Measurements from ENCODE around the gene SLC27A3.

The SLC27A3 gene

DNA sequence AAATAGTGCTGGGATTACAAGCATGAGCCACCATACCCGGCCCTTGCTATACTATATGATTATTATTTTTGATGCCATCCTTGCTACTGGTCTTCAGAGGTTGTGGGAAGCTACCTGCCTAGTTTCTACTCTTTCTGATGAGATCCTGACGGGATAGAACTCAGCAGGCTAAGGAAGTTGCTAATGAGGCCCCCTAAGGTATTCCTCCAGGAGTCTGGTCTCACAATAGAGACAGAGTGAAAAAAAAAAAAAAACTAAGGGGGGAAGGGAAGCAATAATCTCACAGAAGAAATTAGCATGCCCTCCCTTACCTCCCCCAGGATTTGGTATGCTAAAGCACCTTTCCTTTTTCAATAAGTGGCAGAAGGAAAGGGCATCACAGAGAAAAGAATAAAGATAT lies 29.8 kb upstream of the SLC27A3 start:
- Histone ChIP-seq H3K4me3 (ENCODE audit: low read length in 2 of 2) (no peak overlapping the region), H3K27ac (ENCODE audit: low read length) (no peak overlapping the region), H3K4me1 (ENCODE audit: control insufficient read depth, insufficient read depth, low read length) (peaks cover 18% of the 10 kb centered on the region), H3K27me3 (ENCODE audit: control insufficient read depth in 1 of 2, insufficient read depth in 2 of 2, low read length in 2 of 2) (no peaks in the 10 kb centered on the region), H3K9me3 (ENCODE audit: control insufficient read depth in 2 of 2, low read length in 2 of 2) (no peaks in the 10 kb centered on the region), H3K36me3 (ENCODE audit: control insufficient read depth in 2 of 2, insufficient read depth in 2 of 2, low read length in 2 of 2) (peaks cover 59 to 63% of the 10 kb centered on the region in 2 donors), H3K9ac (ENCODE audit: low read length in 2 of 2) (no peak overlapping the region)

DNA sequence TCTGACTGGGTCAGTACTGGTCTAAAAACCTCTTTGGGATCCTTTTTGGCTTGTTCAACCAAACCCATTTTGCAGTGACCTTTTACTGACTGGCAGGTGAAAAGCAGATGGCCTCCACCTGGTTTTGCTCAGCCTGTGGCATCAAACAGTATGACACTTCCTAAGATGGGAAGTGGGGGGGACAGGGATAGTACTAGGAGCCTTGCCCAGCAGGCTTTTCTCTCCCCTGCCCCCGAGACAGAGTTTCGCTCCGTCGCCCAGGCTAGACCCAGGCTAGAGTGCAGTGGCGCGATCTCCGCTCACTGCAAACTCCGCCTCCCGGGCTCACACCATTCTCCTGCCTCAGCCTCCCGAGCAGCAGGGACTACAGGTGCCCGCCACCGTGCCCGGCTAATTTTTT lies 29.0 kb upstream of the SLC27A3 start:
- Histone ChIP-seq H3K9ac (ENCODE audit: low read length in 2 of 2) (no peak overlapping the region), H3K36me3 (ENCODE audit: control insufficient read depth in 2 of 2, insufficient read depth in 2 of 2, low read length in 2 of 2) (peaks cover 63 to 64% of the 10 kb centered on the region in 2 donors), H3K4me3 (ENCODE audit: low read length in 2 of 2) (no peak overlapping the region), H3K27ac (ENCODE audit: low read length) (no peak overlapping the region), H3K9me3 (ENCODE audit: control insufficient read depth in 2 of 2, low read length in 2 of 2) (no peaks in the 10 kb centered on the region), H3K4me1 (ENCODE audit: control insufficient read depth, insufficient read depth, low read length) (peaks cover 18% of the 10 kb centered on the region), H3K27me3 (ENCODE audit: control insufficient read depth in 1 of 2, insufficient read depth in 2 of 2, low read length in 2 of 2) (no peaks in the 10 kb centered on the region)

DNA sequence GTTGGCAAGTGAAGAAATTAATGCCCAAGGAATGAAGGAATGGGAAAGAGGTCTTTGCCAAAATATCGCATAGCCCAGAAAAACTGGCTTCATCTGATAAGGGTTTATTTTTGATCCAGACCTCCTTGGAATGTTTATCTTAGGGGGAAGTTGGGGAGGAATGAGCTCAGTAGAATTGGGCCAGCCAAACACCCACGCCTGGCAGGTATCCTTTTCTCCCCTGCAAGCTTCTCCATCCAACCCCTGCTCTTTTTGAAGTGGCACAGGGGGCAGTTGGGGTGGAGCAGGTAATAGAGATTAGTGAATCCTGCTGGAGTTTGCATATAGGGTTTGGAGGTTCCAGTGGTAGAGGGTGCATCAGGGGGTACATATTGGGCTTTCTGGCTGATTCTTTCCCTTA lies 26.3 kb upstream of the SLC27A3 start:
- peaks cover 58 to 61% of the 10 kb centered on the region in 2 donors for H3K36me3 ChIP-seq (ENCODE audit: control insufficient read depth in 2 of 2, insufficient read depth in 2 of 2, low read length in 2 of 2)
- peaks cover 18% of the 10 kb centered on the region for H3K4me1 ChIP-seq (ENCODE audit: control insufficient read depth, insufficient read depth, low read length)
- peak overlapping the region in 1 of 2 donors; percentile 29 for H3K9ac ChIP-seq (ENCODE audit: low read length in 2 of 2)
- H3K27me3 ChIP-seq (ENCODE audit: control insufficient read depth in 1 of 2, insufficient read depth in 2 of 2, low read length in 2 of 2) = no peaks in the 10 kb centered on the region
- H3K4me3 ChIP-seq (ENCODE audit: low read length in 2 of 2) = no peak overlapping the region
- H3K9me3 ChIP-seq (ENCODE audit: control insufficient read depth in 2 of 2, low read length in 2 of 2) = no peaks in the 10 kb centered on the region
- no peak overlapping the region for H3K27ac ChIP-seq (ENCODE audit: low read length)

DNA sequence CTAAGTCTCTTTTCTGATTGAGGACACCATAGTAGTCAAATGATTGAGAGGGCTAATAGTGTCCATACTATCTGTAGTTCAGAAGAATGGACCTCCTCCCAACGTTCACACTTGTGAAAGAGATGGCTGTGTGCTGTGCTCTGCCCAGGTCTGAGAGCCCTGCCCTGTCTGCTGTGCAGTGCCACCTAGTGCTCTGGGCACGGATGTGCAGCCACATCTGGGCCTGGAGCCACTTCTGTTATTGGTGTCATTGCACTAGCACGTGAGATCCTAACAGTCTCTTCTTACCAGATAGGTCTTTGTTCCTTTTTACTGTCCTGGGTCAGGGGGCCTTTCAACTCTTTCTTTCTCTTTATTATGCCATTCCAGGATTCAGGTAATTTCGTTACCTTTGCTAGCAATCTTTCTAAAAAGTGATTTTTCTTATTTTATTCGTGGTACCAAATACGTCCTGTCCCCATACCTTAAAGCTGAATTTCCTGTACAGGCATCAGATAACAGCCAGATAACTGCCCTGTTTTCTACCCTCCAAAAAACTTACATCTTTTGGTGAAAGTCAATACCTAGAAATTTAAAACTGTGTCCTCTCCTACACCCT lies 25.7 kb upstream of the SLC27A3 start:
- H3K4me3 ChIP-seq (ENCODE audit: low read length in 2 of 2) = no peak overlapping the region
- no peaks in the 10 kb centered on the region for H3K9me3 ChIP-seq (ENCODE audit: control insufficient read depth in 2 of 2, low read length in 2 of 2)
- H3K27ac ChIP-seq (ENCODE audit: low read length) = no peak overlapping the region
- H3K9ac ChIP-seq (ENCODE audit: low read length in 2 of 2) = peak overlapping the region in 1 of 2 donors; percentile 29
- H3K36me3 ChIP-seq (ENCODE audit: control insufficient read depth in 2 of 2, insufficient read depth in 2 of 2, low read length in 2 of 2) = peaks cover 59 to 60% of the 10 kb centered on the region in 2 donors
- no peaks in the 10 kb centered on the region for H3K27me3 ChIP-seq (ENCODE audit: control insufficient read depth in 1 of 2, insufficient read depth in 2 of 2, low read length in 2 of 2)
- peaks cover 18% of the 10 kb centered on the region for H3K4me1 ChIP-seq (ENCODE audit: control insufficient read depth, insufficient read depth, low read length)

DNA sequence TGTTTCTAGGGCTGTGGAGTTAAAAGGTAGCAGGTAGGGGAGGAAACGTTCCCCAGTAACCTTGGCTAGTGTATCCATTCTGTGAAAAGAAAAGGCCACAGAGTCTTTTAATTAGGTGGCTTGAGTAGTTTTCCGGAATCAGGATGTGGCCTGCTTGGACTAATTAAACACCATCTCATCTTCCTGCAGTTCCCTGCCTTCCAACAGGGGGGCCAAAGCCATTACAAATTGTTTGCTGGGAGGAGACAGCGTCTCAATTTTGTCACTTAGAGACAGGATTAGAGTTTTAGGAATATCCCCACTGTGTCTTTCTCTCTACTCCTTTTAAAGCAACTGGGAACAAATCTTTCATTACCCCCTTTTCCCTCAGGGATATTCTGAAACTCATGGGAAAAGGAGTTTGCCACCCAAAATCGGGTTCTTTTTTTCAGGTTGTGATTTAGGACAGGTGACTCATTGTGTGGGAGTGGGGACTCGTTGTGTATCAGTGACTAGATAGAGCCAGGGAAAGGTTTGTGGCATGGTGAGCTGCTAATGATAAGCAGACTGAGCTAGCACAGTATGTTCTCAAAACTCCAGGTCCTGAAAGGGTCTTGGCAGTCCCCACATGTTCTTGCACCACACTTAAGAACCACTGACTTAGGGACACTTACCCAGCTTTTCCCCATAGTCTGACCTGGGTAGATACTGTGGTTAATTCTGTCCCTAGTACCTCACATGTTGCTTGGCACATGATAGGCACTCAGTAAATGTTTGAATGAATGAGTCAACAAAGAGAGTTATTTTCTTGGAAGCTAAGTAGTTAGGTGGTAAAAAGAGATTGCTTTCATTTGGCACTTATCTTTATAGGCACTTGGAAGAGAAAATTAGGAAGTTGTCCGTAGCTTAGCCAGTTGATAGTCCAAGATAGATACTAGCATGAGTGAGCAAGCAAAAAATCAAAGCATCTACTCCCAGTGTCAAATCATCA lies 24.9 kb upstream of the SLC27A3 start:
- H3K36me3 ChIP-seq (ENCODE audit: control insufficient read depth in 2 of 2, insufficient read depth in 2 of 2, low read length in 2 of 2) = peaks cover 59 to 64% of the 10 kb centered on the region in 2 donors

DNA sequence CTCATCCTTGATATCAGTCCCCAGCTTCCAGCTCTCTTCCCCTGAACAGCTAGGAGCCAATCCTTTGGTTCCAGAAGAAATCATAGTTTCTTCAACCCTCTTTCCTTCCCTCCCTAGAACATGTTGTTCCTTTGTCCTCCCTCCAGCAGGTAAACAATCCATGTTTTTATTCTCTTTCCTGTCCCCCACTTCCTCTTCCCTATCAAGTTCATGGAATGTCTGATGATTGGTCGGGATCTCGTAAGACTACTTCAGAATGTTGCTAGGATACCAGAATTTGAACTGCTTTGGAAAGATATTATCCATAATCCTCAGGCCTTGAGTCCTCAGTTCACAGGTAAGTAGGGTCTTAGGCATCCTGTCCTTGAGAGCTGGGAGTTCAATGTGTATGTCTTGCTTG lies 23.1 kb upstream of the SLC27A3 start:
- Histone ChIP-seq H3K36me3 (ENCODE audit: control insufficient read depth in 2 of 2, insufficient read depth in 2 of 2, low read length in 2 of 2) (peaks cover 55 to 59% of the 10 kb centered on the region in 2 donors), H3K9me3 (ENCODE audit: control insufficient read depth in 2 of 2, low read length in 2 of 2) (no peaks in the 10 kb centered on the region), H3K4me1 (ENCODE audit: control insufficient read depth, insufficient read depth, low read length) (peaks cover 14% of the 10 kb centered on the region), H3K4me3 (ENCODE audit: low read length in 2 of 2) (no peak overlapping the region), H3K9ac (ENCODE audit: low read length in 2 of 2) (no peak overlapping the region), H3K27me3 (ENCODE audit: control insufficient read depth in 1 of 2, insufficient read depth in 2 of 2, low read length in 2 of 2) (no peaks in the 10 kb centered on the region), H3K27ac (ENCODE audit: low read length) (peak overlapping the region; percentile 25)

More for the DNA sequence above, 24.9 kb upstream of the SLC27A3 start:
- H3K4me1 ChIP-seq (ENCODE audit: control insufficient read depth, insufficient read depth, low read length) = peaks cover 18% of the 10 kb centered on the region
- no peak overlapping the region for H3K9ac ChIP-seq (ENCODE audit: low read length in 2 of 2)
- H3K9me3 ChIP-seq (ENCODE audit: control insufficient read depth in 2 of 2, low read length in 2 of 2) = no peaks in the 10 kb centered on the region
- no peak overlapping the region for H3K27ac ChIP-seq (ENCODE audit: low read length)
- H3K27me3 ChIP-seq (ENCODE audit: control insufficient read depth in 1 of 2, insufficient read depth in 2 of 2, low read length in 2 of 2) = no peaks in the 10 kb centered on the region
- H3K4me3 ChIP-seq (ENCODE audit: low read length in 2 of 2) = no peak overlapping the region

DNA sequence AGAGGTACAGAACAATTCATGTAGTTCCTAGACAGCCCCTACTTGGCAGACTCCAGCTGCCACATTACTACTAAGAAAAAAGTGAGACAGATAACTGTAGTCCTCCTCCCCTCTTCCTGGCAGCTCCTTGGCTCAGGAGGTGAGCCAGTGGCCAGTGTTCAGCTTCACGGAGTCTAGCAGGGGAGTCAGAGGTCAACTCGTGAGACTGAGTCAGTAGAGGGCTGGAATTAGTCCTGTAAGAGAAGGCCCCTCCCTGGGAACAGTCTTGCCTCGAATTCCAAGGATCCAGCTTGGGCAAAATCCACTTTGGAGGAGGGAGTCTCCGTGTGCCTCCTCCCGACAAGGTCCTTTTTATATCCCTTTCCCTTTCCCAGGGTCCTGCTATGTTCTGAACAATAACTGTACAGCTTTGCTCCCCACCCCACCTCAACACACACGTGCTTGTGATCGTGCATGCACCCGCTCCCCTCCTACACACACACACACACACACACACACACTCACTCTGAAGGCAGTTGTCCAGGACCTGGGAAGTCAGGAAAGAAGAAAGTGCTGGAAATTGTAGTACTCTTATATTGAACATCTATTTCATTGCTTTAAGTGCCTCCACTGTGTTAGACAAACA lies 22.5 kb upstream of the SLC27A3 start:
- Histone ChIP-seq H3K36me3 (ENCODE audit: control insufficient read depth in 2 of 2, insufficient read depth in 2 of 2, low read length in 2 of 2) (peaks cover 53 to 57% of the 10 kb centered on the region in 2 donors), H3K27me3 (ENCODE audit: control insufficient read depth in 1 of 2, insufficient read depth in 2 of 2, low read length in 2 of 2) (no peaks in the 10 kb centered on the region), H3K9ac (ENCODE audit: low read length in 2 of 2) (no peak overlapping the region), H3K27ac (ENCODE audit: low read length) (peak overlapping the region; percentile 25), H3K4me3 (ENCODE audit: low read length in 2 of 2) (no peak overlapping the region), H3K9me3 (ENCODE audit: control insufficient read depth in 2 of 2, low read length in 2 of 2) (no peaks in the 10 kb centered on the region), H3K4me1 (ENCODE audit: control insufficient read depth, insufficient read depth, low read length) (peaks cover 13% of the 10 kb centered on the region)

DNA sequence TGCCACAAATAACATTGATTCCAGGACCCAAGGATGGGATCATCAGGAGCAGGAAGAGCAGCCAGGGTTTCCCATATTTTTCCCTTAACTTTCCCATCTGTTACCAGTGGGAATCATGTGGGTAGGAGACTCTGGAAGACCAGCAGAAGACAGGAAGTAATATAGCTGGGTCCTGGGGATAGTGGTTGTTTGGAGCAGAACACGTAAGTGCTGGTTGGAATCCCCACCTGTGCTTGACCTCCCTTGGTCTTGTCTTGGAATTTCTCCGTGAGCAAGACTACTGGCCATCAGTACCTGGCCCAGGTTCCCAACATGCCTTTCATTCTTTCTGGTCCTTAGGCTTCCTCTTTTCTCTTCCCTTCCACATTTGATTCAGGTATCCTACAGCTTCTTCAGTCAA lies 20.9 kb upstream of the SLC27A3 start:
- Histone ChIP-seq H3K27ac (ENCODE audit: low read length) (no peak overlapping the region), H3K4me1 (ENCODE audit: control insufficient read depth, insufficient read depth, low read length) (no peaks in the 10 kb centered on the region), H3K9ac (ENCODE audit: low read length in 2 of 2) (peak overlapping the region in 1 of 2 donors; percentile 29), H3K4me3 (ENCODE audit: low read length in 2 of 2) (no peak overlapping the region), H3K36me3 (ENCODE audit: control insufficient read depth in 2 of 2, insufficient read depth in 2 of 2, low read length in 2 of 2) (peaks cover 55 to 57% of the 10 kb centered on the region in 2 donors), H3K27me3 (ENCODE audit: control insufficient read depth in 1 of 2, insufficient read depth in 2 of 2, low read length in 2 of 2) (no peaks in the 10 kb centered on the region), H3K9me3 (ENCODE audit: control insufficient read depth in 2 of 2, low read length in 2 of 2) (no peaks in the 10 kb centered on the region)

DNA sequence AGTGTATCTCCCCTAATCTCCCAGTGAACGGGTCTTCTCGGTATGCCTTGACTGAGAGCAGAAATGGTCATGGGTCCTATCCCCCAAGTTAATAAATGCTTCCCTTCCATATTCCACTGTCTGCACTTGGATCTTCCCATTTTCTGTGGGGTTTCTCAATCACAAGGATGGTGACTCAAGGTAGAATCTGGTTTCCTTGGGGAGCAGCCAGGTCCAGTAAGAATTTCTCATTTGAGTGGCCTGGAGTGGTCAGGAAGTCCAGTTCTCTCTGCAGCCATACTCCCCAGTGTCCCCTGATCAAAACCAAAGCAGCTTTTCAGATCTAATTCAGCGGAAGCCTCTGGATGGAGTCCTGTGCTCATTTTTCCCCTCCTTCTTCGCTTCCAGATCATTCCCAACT lies 14.8 kb upstream of the SLC27A3 start:
- H3K9me3 ChIP-seq (ENCODE audit: control insufficient read depth in 2 of 2, low read length in 2 of 2) = no peaks in the 10 kb centered on the region
- H3K27ac ChIP-seq (ENCODE audit: low read length) = no peak overlapping the region
- no peak overlapping the region for H3K9ac ChIP-seq (ENCODE audit: low read length in 2 of 2)
- H3K36me3 ChIP-seq (ENCODE audit: control insufficient read depth in 2 of 2, insufficient read depth in 2 of 2, low read length in 2 of 2) = peaks cover 63 to 72% of the 10 kb centered on the region in 2 donors
- H3K4me1 ChIP-seq (ENCODE audit: control insufficient read depth, insufficient read depth, low read length) = no peaks in the 10 kb centered on the region
- no peaks in the 10 kb centered on the region for H3K27me3 ChIP-seq (ENCODE audit: control insufficient read depth in 1 of 2, insufficient read depth in 2 of 2, low read length in 2 of 2)
- no peak overlapping the region for H3K4me3 ChIP-seq (ENCODE audit: low read length in 2 of 2)

DNA sequence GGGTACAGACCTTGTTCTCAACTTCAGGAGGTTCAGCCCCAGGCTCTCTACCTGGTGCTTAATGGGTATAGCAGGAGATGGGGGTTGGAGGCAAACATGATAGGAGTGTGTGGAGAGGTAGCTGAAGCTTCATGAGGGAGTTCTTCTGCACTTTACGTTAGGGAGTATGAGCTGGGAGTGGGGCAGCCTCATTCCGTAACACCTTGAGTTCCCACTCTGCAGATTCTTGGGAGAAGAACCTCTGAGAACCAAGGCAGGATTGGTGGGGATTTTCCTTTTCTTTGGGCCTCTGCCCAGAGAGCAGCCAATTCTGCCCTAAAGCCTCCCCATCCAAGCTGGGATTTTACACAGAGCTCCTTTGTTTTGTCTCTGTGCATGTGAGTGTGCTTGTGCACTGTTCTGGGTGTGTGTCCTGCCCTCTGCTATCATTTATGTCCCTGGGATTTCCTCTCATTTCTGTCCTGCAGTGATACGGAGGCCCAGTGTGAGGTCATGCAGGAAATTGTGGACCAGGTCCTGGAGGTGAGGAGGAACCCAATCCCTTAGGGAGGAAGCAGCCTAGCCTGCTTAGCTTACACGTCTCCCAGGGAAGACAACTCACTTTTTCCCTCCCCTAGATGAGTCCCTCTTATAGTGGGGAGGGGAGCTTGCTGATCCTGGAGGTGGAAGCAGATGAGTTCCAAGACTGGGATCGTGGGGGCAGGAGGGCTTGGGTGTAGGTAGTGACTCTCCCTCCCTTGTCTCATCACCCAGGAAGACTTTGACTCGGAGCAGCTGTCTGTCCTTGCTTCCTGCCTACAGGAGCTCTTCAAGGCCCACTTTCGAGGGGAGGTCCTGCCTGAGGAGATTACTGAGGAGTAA lies 11.6 kb upstream of the SLC27A3 start:
- peaks cover 71 to 74% of the 10 kb centered on the region in 2 donors for H3K36me3 ChIP-seq (ENCODE audit: control insufficient read depth in 2 of 2, insufficient read depth in 2 of 2, low read length in 2 of 2)
- no peak overlapping the region for H3K27ac ChIP-seq (ENCODE audit: low read length)
- no peak overlapping the region for H3K9ac ChIP-seq (ENCODE audit: low read length in 2 of 2)
- no peaks in the 10 kb centered on the region for H3K4me1 ChIP-seq (ENCODE audit: control insufficient read depth, insufficient read depth, low read length)
- H3K4me3 ChIP-seq (ENCODE audit: low read length in 2 of 2) = no peak overlapping the region
- no peaks in the 10 kb centered on the region for H3K27me3 ChIP-seq (ENCODE audit: control insufficient read depth in 1 of 2, insufficient read depth in 2 of 2, low read length in 2 of 2)
- H3K9me3 ChIP-seq (ENCODE audit: control insufficient read depth in 2 of 2, low read length in 2 of 2) = no peaks in the 10 kb centered on the region

All from stomach smooth muscle (tissue), 2 donors.